ENCODE results near the gene ARHGAP40. TPM values are rescaled to one million over a fixed set of nuclear protein-coding genes. Genes with fewer than 3 reads are reported as not detected.

The ARHGAP40 gene
- total and polyA plus RNA-seq, 2 of the 8 experiments (the other 6 are each of a cell fraction or from before 2014, with no cell fraction given), result 0.74 to 1.4 TPM

- H3K27me3 ChIP-seq (replicated peaks in 1 of 4; ENCODE audit: control insufficient read depth in 3 of 4, extremely low read depth in 1 of 4, insufficient read depth in 3 of 4, low read length in 3 of 4), result peaks cover 3 to 38% (median 18%) of the 10 kb centered on the region in 4 experiments
- peaks cover 2 to 17% (median 10%) of the 10 kb centered on the region in 4 experiments; a peak in 5 of 7 replicates for H3K4me1 ChIP-seq (replicated peaks in 1 of 4; ENCODE audit: control insufficient read depth in 3 of 4, insufficient read depth in 4 of 4, low read length in 3 of 4)
- no peak for FAIRE-seq
- peak overlapping the region; percentile 98 to 100 for H3K4me2 ChIP-seq (ENCODE audit: insufficient read depth in 1 of 2, low read depth in 2 of 2, low read length in 2 of 2)
- no peak overlapping the region for H3K4ac ChIP-seq (replicated peaks; ENCODE audit: insufficient read length, low read depth, low read length)
- ChIA-PET CTCF (ENCODE audit: partially characterized antibody) (interaction anchor here (0.5 to 7.7 kb wide), 12 partner anchors 11 to 90 kb away, joined by 3 to 80 read pairs (median 4); partner anchors contain the start of gene SLC32A1), POLR2A (ENCODE audit: partially characterized antibody) (interaction anchor here (0.6 to 1.7 kb wide), 5 partner anchors 15 to 252 kb away, joined by 3 to 9 read pairs (median 3); partner anchors contain the start of genes FAM83D and SLC32A1)
- peaks cover 0 to 2% of the 10 kb centered on the region in 2 experiments for H4K20me1 ChIP-seq (replicated peaks in 1 of 2; ENCODE audit: control insufficient read depth in 1 of 2, insufficient read depth in 2 of 2, low read length in 2 of 2)
- H3K36me3 ChIP-seq (ENCODE audit: control insufficient read depth in 2 of 4, insufficient read depth in 4 of 4, low read length in 3 of 4), result no peaks in the 10 kb centered on the region
- H3K9ac ChIP-seq (replicated peaks in 1 of 4; ENCODE audit: extremely low read depth in 1 of 4, low read depth in 3 of 4, low read length in 3 of 4), result peak overlapping the region in 2 of 4 experiments; percentile 20 to 33; a peak in 4 of 7 replicates
- H3K14ac ChIP-seq (ENCODE audit: insufficient read length), result no peak overlapping the region
- no peak overlapping the region for H3K27ac ChIP-seq (ENCODE audit: low read depth, low read length)
- no peaks in the 10 kb centered on the region for H3K9me3 ChIP-seq (ENCODE audit: insufficient read depth in 2 of 2, low read depth in 1 of 2, low read length in 1 of 2)
- no peak overlapping the region for H3K23ac ChIP-seq (ENCODE audit: insufficient read length)
- peak overlapping the region; percentile 60 to 86 (median 69) for H3K4me3 ChIP-seq (ENCODE audit: extremely low read depth in 1 of 4, insufficient read depth in 2 of 4, low read depth in 3 of 4, low read length in 4 of 4)
- H3K23me2 ChIP-seq (ENCODE audit: low read depth, low read length), result peaks cover 6% of the 10 kb centered on the region
- no peak overlapping the region for H4K91ac ChIP-seq (replicated peaks; ENCODE audit: insufficient read length, low read length)
- H2BK120ac ChIP-seq (replicated peaks; ENCODE audit: low read depth, low read length), result no peak overlapping the region
- 4% methylated on average over 51 of the region's 75 CpGs; no CpG with 5 or more reads in 1 of the 2 experiments for WGBS, 2 experiments (ENCODE audit: extremely low coverage in 1 of 2, insufficient coverage in 1 of 2, insufficient read length in 1 of 2, insufficient replicate concordance in 2 of 2, low coverage in 1 of 2, low lambda C conversion rate in 2 of 2, missing lambda C conversion rate in 1 of 2)
- peak overlapping the region; percentile 13 for H4K5ac ChIP-seq (ENCODE audit: insufficient read length, low read depth, low read length)
- peak overlapping the region; percentile 90; the same call in 1 of the 2 replicates for H2AFZ ChIP-seq (ENCODE audit: low read length)
- H2BK20ac ChIP-seq (ENCODE audit: low read length), result no peak overlapping the region
- H3K56ac ChIP-seq (replicated peaks; ENCODE audit: insufficient read length, low read depth, low read length), result no peak overlapping the region
- DNase-seq (ENCODE audit: low read depth in 1 of 2, low spot score in 2 of 2), result peak; percentile 71 to 91
- no peaks in the 10 kb centered on the region for H3K79me1 ChIP-seq (ENCODE audit: low read depth, low read length)
- H2AK5ac ChIP-seq (ENCODE audit: low read depth, low read length), result no peak overlapping the region
- 0 out of 2 replicates have a peak overlapping the region, but pooled peaks have one; percentile 24 for H3K18ac ChIP-seq (ENCODE audit: extremely low read depth, low read length)
- H2BK12ac ChIP-seq (ENCODE audit: low read depth, low read length), result no peak overlapping the region; the same call in 1 of the 2 replicates
- H4K8ac ChIP-seq (ENCODE audit: extremely low read depth, insufficient read depth, low read length), result no peak overlapping the region
- no peak overlapping the region; the same call in 1 of the 2 replicates for H2BK5ac ChIP-seq (ENCODE audit: low read depth, low read length)
- no peak overlapping the region; the same call in 1 of the 2 replicates for H2BK15ac ChIP-seq (ENCODE audit: low read length)
- H3K79me2 ChIP-seq (ENCODE audit: control insufficient read depth in 1 of 2, insufficient read depth in 2 of 2, low read length in 2 of 2), result no peaks in the 10 kb centered on the region; a peak in 1 of 4 replicates
- TF ChIP-seq SRF (IDR thresholded peaks at IDR 0.05; ENCODE audit: low read depth, low read length) (no peak), SUZ12 (IDR thresholded peaks at IDR 0.05; ENCODE audit: low read length) (peak; percentile 65; the same call in 1 of the 2 replicates), JUND (IDR thresholded peaks at IDR 0.05; ENCODE audit: low read length) (no peak)
Measured at GRCh38 chr20:38674092-38674764, 72.6 kb downstream of the ARHGAP40 start.

All from H1 (cell line).